Stimulated activated effector memory CD8-positive, alpha-beta T cell treated with anti-CD3 and anti-CD28 coated beads, Interleukin-12 subunit alpha, Interleukin-12 subunit beta, amount 100 ng/mL, for 72 hours (primary cell): Measurements from ENCODE around the gene UGT2B17.
"Not testable (repeated sequence)": the region's sequence is repeated elsewhere in the genome, so short reads cannot be mapped to it uniquely, and the experiment has no call there.

ENCODE experiments used
- ATAC-seq: fragments of 150-1000 bp; cut with Tn5 transposase; 2 replicates; pipeline ENCODE4 v1.10.0; 2021
- DNase-seq, 2 donors: peaks; one replicate each; pipeline ENCODE4 v3.0.0; 2021 to 2022; ENCODE audit warnings: low spot score in 2 of 2
- H3K27ac Mint-ChIP-seq: one replicate; pipeline ENCODE4 v1.8.0; 2022; ENCODE audit warnings: mild to moderate bottlenecking, mixed read lengths
- H3K36me3 Mint-ChIP-seq: one replicate; pipeline ENCODE4 v1.8.0; 2022; ENCODE audit warnings: mild to moderate bottlenecking, mixed read lengths
- H3K4me1 Mint-ChIP-seq: one replicate; pipeline ENCODE4 v1.8.0; 2022; ENCODE audit warnings: mixed read lengths
- H3K4me3 Mint-ChIP-seq: one replicate; pipeline ENCODE4 v1.8.0; 2022; ENCODE audit warnings: mild to moderate bottlenecking, mixed read lengths
- H3K9me3 Mint-ChIP-seq: one replicate; pipeline ENCODE4 v1.8.0; 2022; ENCODE audit warnings: mixed read lengths

Gene UGT2B17

DNA sequence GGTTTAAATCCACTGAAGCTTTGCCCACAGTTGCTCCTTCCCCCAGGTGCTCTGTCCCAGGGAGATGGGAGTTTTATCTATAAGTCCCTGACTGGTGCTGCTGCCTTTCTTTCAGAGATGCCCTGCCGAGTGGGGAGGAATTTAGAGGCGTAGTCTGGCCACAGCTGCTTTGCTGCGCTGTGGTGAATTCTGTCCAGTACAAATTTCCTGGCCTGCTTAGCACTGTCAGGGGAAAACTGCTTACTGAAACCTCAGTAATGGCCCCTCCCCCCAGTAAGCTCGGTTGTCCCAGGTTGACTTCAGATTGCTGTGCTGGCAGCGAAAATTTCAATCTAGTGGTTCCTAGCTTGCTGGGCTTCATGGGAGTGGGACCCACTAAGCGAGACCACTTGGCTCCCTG is 40.1 kb downstream of the UGT2B17 start:
- Mint-ChIP-seq H3K36me3 (no peaks in the 10 kb centered on the region), H3K4me1 (no peaks in the 10 kb centered on the region), H3K27ac (no peak overlapping the region), H3K4me3 (no peak overlapping the region), H3K9me3 (peaks cover 8% of the 10 kb centered on the region)
- ATAC-seq (no peak), DNase-seq (no peak)

GRCh38 chr4:68522232-68522631 is 53.9 kb downstream of the UGT2B17 start:
- not testable (repeated sequence) for H3K9me3 Mint-ChIP-seq, H3K36me3 Mint-ChIP-seq, DNase-seq, H3K4me3 Mint-ChIP-seq, H3K4me1 Mint-ChIP-seq, H3K27ac Mint-ChIP-seq, ATAC-seq

DNA sequence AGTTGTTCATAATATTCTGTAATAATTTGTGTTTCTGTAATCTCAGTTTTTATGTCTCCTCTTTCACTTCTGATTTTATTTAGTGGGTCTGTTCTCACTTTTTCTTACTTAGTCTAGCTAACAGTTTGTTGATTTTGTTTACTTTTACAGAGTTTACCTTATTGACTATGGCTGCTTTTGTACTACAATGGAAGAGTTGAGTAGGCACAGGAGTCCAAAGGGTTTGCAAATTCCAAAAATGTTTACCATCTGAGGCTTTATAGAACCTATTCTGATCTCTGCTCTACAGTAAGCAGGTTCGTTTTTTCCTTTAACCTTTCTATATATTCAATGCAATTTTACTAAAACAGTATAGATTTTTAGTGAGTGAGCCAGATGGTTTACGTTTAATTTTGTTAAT is 55.1 kb downstream of the UGT2B17 start:
- no peak overlapping the region for H3K4me3 Mint-ChIP-seq
- no peak overlapping the region for H3K27ac Mint-ChIP-seq
- no peaks in the 10 kb centered on the region for H3K4me1 Mint-ChIP-seq
- no peaks in the 10 kb centered on the region for H3K36me3 Mint-ChIP-seq
- no peak for ATAC-seq
- no peak for DNase-seq
- H3K9me3 Mint-ChIP-seq = no peaks in the 10 kb centered on the region

DNA sequence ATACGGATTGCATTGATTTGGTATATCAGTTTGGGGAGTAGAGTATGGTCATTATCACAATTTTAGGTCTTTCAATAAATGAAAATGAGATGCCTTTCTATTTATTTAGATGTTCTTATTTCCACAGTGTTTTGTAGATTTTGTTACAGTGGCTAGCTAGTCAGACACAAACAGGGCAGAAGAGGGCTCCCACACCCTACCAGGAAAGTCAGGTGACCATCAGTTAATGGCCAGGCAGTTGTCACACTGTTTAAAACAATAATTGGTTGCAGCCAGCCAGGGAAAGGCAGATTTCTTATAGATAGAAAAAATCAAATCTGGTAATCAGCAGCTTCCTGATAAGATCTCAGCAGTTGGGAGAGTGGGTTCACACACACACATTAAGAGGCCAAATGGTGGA is 57.2 kb downstream of the UGT2B17 start:
- no peak overlapping the region for H3K4me3 Mint-ChIP-seq
- DNase-seq (no peak), ATAC-seq (no peak)
- no peaks in the 10 kb centered on the region for H3K4me1 Mint-ChIP-seq
- no peaks in the 10 kb centered on the region for H3K36me3 Mint-ChIP-seq
- H3K9me3 Mint-ChIP-seq = no peaks in the 10 kb centered on the region
- H3K27ac Mint-ChIP-seq = no peak overlapping the region

DNA sequence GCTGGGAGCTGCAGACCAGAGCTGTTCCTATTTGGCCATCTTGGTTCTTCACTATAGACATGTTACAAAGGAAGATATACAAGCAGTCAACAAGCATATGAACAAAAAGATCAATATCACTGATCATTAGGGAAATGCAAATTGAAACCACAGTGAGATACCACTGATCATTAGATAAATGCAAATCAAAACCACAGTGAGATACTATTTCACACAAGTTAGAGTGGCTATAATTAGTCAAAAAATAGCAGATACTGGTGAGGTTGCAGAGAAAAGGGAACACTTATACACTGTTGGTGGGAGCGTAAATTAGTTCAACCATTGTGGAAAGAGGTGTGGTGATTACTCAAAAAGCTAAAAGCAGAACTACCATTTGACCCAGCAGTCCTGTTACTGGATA is 70.7 kb downstream of the UGT2B17 start:
- H3K27ac Mint-ChIP-seq, H3K36me3 Mint-ChIP-seq, H3K4me3 Mint-ChIP-seq, H3K9me3 Mint-ChIP-seq, ATAC-seq, DNase-seq, H3K4me1 Mint-ChIP-seq: not testable (repeated sequence)

GRCh38 chr4:68504836-68505235 is 71.3 kb downstream of the UGT2B17 start:
- not testable (repeated sequence) for H3K4me3 Mint-ChIP-seq, H3K9me3 Mint-ChIP-seq, H3K4me1 Mint-ChIP-seq, ATAC-seq, H3K36me3 Mint-ChIP-seq, DNase-seq, H3K27ac Mint-ChIP-seq

DNA sequence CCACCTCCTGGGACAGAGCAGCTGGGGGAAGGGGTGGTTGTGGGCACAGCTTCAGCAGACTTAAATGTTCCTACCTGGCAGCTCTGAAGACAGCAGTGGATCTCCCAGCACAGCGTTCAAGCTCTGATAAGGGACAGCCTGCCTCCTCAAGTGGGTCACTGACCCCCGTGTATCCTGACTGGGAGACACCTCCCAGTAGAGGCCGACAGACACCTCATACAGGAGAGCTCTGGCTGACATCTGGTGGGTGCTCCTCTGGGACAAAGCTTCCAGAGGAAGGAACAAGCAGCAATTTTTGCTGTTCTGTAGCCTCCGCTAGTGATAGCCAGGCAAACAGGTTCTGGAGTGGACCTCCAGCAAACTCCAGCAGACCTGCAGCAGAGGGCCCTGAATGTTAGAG is 72.7 kb downstream of the UGT2B17 start:
- not testable (repeated sequence) for H3K27ac Mint-ChIP-seq, H3K36me3 Mint-ChIP-seq, H3K4me3 Mint-ChIP-seq, H3K9me3 Mint-ChIP-seq, ATAC-seq, H3K4me1 Mint-ChIP-seq, DNase-seq

DNA sequence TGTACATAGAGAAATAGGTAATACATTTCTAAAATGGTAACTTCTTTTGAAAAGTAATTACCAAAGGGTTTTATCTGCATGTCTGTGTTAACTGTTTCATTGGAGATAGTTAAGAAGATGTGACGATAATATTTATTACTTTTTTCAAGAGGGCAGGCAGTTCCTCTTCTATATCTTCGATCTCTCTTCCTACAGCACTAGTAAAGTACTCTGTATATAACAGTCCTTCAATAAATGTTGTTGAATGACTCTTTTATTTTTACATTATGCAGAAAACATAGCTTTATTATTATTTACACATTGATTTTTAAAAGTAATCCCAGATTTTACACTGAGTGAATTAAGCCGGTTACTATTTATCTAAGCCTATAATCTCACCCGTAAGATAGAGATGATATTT is 77.1 kb downstream of the UGT2B17 start:
- H3K4me1 Mint-ChIP-seq = peaks cover 7% of the 10 kb centered on the region
- ATAC-seq = no peak
- DNase-seq = no peak
- peaks cover under 1% of the 10 kb centered on the region for H3K9me3 Mint-ChIP-seq
- no peak overlapping the region for H3K27ac Mint-ChIP-seq
- no peak overlapping the region for H3K4me3 Mint-ChIP-seq
- H3K36me3 Mint-ChIP-seq = no peaks in the 10 kb centered on the region

DNA sequence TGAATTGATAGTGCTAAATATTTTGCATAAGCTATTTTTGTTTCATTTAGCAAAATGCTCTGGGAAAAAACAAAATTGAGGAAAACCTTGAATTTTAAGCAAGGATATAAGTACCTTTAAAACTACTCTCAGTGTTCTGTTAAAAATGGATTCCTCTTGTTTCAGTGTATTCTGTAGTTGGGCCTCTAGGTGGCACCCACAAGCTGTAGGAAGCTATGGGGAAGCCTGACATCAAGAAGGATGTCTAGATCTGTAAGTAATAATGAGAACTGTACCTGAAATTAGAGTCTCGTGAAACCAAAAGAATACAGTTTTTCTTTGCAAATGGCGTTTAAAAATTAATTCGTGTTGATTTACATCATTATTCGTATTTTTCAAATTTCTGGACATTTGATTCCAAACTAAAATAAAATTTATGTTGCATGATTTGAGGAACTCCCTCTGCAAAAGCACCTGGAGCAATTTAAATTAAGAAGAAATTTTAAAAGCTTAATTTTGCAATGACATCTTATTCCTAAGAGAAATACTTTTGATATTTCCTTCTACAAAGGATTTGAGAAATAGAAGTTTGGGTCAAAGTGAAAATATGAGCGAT is 77.6 kb downstream of the UGT2B17 start:
- Mint-ChIP-seq H3K36me3 (no peaks in the 10 kb centered on the region), H3K27ac (no peak overlapping the region), H3K4me1 (peaks cover 5% of the 10 kb centered on the region), H3K9me3 (no peaks in the 10 kb centered on the region), H3K4me3 (no peak overlapping the region)
- peak; percentile 22 to 60 for DNase-seq
- ATAC-seq = peak; percentile 80

DNA sequence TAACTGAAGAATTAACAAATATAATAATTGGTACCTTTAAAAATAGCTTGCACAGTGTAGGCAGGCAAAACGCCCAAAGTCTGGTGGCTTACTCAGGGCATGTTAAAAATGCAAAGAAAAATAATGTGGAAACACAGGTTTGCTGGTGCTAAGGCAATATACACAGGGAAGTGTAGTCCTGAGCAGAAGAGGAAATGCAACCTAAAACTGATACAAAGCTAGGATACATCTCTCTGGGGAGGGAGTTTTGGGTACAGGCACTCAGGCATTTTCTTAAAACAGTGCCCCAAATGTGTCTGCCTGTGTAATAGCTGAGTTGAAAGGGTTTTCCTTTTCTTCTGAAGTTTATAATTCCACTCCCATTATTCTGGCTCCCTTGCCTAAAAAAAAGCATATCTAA is 81.4 kb downstream of the UGT2B17 start:
- Mint-ChIP-seq H3K9me3 (no peaks in the 10 kb centered on the region), H3K4me1 (peaks cover 5% of the 10 kb centered on the region), H3K36me3 (no peaks in the 10 kb centered on the region), H3K27ac (no peak overlapping the region), H3K4me3 (no peak overlapping the region)
- ATAC-seq (no peak), DNase-seq (no peak)

- Mint-ChIP-seq H3K36me3 (no peaks in the 10 kb centered on the region), H3K4me1 (peaks cover 5% of the 10 kb centered on the region), H3K9me3 (no peaks in the 10 kb centered on the region), H3K27ac (no peak overlapping the region), H3K4me3 (no peak overlapping the region)
- ATAC-seq (no peak), DNase-seq (no peak)
Observed at GRCh38 chr4:68490826-68491457, 85.2 kb downstream of the UGT2B17 start.

GRCh38 chr4:68489338-68489737 is 86.8 kb downstream of the UGT2B17 start:
- Mint-ChIP-seq H3K9me3 (no peaks in the 10 kb centered on the region), H3K27ac (no peak overlapping the region), H3K36me3 (no peaks in the 10 kb centered on the region), H3K4me1 (peaks cover 2% of the 10 kb centered on the region), H3K4me3 (no peak overlapping the region)
- no peak for DNase-seq
- ATAC-seq = peak; percentile 45
